Hematopoietic multipotent progenitor cell treated with erythropoietin and hydrocortisone succinate and interleukin-3 and kit ligand, for 4 days (in vitro differentiated cells): Measurements from ENCODE around the gene RPL27A.

Experiments
- DNase-seq: peaks from one replicate; pipeline ENCODE4 v3.0.0-alpha.2; 2015

The RPL27A gene

DNA sequence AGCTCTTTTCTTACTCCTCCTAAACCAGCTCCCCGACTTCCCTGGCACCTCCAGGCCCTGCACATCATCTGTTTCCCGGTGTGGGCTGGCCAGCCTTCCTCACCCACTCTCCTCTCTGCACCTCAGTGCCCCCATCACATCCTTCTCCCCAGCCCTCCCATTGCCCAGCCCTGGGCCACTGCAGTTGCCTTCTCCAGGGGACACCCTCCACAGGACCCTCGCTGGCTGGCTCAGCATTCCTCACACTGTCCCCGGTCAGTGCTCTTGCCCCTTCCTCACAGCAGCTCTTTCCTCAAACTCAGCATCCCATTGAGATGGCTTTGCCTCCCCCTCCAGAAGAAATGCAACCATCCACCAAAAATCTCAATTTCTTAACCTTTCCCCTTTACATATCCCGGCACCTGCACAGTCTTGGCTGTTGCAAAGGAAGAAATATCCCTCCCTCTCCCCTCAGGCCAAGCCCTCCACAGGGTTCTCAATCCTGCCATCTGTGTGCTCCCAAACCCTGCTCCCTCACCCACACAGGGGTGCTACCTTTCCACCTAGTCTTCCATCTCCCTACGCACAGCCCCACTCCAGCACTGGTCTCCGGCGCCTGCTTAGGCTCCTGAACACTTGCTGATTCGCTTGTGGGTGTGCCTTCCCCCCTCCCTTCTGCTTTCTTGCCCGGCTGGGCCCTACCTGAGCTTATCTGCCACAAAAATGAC lies 19.5 kb downstream of the RPL27A start:
- no peak for DNase-seq

DNA sequence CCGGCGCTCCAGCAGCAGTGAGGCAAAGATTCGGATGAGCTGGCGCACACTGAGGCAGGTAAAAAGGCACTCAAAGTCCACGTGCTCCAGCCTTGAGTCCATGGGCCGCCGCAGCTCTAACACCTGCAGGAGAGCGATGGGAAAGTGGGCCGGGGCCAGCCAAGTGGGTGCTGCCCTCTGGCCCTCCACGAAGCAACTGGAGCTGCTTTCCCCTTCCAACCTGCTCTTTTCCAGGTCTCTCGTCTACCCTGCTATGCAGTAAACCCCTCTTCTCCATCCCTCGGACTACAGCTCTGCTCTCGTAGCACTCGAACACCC lies 20.0 kb downstream of the RPL27A start:
- no peak for DNase-seq

DNA sequence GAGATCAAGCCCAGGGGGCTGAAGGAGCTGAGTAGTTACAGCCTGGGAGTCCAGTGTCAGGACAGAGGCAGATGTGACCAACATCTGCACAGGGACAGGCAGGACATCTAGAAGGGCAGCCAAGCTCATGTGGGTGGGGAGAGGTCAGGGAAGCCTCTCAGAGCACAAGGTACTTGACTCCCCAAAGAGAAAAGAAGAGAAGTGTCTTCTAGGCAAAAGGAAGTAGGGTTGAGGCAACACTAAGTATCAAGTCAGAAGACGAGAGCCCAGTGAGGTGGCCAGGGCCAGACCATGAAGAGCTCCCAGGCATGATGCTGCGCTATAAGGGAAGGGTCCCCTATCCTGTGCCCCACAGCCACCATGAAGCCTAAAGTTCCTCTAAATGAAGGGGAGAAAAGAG lies 21.5 kb downstream of the RPL27A start:
- DNase-seq = no peak

DNA sequence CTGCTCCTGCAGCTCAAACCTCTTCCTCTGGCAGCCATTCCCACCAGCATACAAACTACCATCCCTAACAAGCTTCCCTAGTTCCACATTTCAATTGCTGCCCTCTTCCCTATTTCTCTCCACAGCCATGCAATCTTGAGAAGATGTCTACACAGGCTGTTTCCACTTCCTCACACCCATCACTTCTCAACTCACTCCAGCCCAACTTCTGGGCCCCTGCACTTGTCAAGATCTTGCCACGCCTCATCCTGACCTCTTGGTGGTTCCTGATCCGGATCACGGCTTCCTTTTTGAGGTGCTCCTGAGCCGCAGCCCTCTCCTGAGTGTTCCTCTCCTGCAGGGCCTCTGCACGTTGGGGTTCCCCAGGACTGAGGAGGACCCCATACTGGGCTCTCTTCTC lies 22.6 kb downstream of the RPL27A start:
- DNase-seq = no peak

DNA sequence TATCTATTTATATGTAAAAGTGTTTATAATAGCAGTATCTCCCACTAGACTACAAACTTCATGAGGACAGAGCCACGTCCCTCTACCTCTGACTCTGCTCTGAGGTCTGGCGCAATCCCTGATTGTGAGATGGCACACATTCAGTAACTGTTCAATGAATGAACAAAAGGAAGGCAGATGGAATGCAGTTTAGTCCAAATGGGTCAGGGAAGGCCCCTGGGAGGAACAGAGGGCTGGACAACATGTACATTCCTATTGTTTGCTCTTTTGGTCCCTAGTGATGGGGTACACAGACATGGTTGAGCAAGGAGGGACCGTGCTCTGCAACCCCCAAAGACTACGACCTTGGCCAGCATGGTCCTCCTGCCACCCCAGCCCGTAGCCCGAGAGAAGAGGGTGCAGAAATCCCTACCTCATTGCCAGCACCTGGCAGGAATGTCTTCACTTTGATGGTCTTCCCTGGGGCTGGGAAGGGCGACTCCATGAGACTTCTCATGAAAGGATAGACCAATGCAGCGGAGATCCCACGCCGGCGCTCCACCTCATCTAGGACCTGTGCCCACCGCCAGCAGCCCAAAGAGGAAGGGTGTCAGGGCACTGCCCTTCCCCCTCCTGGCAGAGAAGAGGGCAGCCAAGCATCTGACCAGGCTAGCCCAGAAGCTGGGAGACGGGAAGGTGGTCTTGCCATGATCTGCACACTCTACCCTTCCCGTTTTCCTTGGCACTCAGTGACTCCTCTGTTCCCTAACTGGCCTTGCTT lies 24.3 kb downstream of the RPL27A start:
- no peak for DNase-seq

DNA sequence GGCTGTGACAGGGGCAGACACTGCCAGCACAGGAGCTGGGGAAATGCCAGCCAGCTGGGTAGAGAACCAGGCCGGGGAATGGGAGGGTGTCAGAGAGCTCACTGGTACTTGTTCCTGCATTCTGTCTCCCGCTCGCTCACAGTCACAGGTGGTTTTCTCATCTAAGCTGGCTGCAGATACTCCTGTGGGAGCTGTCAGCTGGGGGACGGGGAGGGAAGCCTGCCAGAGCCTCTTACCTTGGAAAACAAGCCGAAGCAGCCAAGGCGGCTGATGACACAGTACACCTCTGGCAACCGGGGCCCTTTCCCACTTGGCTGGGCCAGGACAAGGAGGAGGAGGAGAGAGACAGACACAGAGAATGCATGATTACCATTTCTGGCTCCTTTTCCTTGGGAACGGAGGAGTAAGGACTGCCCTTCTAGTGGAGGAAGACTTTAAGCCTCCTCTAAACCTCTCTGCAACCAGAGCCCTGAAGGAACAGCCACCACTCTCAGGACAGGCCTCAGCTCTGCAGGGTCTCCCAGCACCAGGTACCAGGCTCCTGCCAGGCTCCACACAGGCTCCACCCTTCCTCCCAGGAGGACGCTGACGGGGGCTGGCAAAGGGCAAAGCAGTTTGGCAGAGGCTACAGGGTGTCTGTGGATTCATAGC lies 25.1 kb downstream of the RPL27A start:
- no peak for DNase-seq

DNA sequence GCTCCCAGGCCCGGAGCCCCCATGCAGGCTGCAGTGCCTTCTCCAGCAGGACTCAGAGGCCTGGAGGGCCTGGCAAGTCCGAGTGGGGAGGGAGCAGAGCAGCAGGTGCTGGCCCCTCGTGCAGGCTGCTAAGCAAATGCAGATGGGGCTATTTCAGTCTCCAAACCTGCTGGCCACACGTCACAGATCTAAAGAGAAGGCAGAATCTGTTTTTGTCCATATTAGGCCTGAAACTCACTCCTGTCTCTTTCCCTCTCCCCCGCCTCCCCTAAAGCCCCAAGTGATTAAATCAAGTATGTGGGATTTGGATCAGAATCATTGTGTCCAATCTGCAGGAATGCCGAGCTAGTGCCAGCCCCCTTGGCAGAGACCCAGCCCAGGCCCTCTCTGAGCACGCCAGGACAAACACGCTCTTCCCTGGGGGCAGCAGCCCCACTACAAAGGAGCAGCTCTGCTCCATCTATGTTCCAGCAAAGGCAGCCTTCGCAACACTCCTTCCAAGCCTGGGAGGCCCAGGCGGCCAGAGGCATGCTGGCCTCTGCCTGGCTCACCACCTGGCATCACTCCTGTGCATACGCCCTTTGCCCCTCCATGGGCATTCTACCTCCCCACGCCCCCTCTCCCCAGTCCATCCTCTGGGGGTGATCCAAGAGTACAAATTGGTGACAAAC lies 26.5 kb downstream of the RPL27A start:
- DNase-seq = no peak

DNA sequence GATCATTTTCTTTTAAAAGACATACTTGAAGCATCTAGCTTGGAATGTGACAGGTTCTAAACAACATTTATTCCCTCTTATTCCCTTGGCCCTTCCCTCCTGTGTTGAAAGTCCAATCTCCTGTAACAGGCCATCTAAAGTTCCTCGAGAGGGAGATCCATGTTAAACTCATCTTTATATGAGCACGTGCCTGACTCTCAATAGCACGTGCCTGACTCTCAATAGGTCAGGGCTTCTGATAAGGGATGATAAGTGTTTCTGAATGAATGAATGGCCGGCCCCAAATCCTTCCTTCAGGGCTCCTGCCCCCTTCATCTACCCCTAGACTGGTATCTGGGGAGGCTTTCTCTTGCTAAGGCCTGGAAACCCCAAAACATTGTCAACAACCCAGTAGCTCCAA lies 27.2 kb downstream of the RPL27A start:
- no peak for DNase-seq

DNA sequence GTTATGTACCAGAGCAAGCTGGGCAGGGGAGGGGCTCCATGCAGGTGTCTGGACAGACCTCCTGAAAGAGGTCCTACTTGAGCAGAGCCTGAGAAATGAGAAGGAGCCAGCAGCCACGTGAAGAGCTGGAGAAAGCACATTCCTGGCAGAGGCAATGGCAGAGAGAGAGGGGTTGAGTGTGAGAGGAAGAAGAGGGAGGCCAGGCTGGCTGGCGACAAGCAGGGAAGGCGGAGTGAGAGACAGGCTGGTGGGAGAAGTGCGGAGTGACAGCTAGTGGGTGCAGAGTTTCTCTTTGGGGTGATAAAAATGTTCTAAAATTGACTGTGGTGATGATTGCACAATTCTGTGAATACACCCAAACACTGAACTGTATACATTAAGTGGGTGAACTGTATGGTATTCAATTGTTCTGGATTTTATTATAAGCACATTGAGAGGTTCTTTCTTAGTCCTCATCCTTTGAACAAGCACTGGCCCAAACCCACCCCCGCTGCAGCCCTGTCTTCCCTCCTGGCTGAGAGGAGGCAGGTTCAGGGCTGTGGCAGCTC lies 29.4 kb downstream of the RPL27A start:
- no peak for DNase-seq

DNA sequence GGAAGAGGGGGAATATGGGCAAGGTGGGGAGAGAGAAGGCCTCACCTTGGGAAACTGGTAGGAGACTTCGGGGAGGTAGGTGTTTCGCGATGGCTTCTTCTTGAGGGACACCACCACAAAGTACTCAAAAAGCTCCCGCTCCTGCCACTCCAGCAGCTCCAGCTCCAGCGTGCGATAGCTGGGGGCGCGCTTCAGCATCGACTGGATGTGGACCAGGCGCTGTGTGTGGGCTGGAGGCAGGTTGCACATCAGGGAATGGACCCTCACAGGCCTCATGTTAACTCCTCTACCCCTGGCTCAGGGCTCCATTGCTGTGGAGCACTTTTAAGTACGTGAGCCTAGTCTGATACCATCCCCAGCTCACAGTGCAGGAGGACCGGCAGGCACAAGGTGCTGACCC lies 29.9 kb downstream of the RPL27A start:
- no peak for DNase-seq

DNA sequence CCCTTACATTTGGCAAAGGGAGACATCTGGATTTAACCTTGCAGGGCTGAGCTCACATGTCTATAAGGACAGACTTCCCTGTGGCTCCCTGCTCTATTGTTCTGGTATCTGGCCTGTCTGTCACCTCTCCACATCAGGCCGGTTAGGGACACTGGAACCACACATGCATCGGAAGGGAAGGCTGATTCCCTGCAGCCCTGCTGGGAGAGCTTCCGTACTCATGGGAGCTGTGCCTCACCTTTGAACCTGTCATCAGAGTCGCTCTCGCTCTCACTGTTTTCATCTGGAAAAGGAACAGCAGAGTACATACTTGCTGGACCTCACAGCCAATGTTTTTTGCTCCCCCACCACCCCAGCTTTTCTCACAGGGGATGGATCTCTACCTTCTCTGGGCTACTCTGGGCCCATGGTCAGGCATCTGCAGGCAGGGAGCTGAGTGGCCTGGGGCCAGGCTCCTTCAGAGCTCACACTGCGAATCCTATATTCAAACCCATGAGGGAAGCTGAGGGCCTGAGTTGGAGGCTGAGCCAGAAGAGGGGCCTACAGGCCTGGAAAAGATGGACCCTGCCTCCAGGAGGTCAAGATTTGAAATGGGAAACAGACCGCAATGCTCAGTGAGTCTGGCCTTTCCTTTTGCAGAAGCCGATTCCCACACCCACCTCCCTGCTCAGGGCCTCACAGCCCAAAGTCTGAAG lies 31.3 kb downstream of the RPL27A start:
- DNase-seq = no peak

DNA sequence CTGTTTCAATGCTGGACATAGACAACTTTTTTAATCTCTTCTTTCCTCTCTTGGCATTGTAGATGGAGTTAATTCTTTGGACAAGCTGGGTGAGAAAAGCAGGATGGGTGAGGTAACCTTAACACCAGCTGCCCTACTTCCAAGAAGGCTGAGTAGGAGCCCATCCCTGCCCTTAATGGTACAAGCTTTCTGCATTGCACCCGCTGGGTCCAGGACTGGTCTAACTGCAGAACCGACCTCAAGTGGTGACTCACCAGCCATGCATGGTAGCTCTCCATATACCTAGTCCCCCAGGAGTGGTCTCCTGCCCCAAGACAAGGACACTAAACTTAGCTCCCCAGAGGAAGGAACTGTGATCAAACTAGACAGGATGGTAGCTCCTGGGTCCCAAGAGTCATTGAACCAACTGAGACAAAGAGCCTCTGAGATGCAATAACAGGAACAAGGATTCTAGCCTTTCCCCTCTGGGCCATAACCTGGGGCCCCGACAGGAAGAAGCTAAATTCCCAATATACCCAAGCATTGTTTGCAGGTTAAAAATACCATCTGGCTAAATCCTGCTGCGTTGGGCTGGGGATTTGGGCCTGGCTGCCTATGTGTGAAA lies 32.1 kb downstream of the RPL27A start:
- no peak for DNase-seq

DNA sequence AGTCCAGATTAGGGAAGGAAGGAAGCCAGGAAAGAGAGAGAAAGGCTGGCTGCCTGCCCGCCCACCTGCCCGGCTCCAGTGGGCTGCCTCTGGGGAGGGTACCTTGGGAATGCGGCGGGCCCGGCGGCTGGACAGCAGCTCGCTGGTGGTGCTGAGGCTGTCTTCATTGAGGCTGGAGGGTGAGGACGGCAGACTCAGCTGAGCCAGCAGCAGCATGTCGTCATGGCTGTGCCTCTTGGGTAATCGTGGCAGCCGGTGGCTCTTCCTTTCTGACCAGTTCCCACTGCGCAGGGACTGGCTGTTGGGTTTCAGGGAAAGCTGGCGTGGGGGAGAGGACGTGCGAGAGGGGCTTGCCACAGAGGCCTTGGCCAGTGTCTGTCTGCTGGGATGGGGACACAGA lies 32.9 kb downstream of the RPL27A start:
- no peak for DNase-seq

DNA sequence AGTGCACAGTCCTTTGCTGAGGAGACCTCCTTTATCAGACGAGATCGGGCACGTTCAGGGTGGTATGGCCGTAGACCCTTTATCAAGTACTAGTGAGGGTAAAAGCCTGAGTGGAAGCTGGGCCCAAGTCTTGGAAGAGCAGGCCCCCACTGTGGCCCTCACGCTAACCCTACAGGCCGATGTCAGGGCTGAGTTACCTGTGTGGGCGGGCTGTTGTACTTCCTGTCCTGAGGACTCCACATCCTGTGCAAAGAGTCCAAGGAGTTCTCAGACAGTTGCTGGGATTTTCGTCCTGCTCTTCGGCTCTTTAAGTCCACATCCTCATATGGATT lies 34.9 kb downstream of the RPL27A start:
- no peak for DNase-seq

DNA sequence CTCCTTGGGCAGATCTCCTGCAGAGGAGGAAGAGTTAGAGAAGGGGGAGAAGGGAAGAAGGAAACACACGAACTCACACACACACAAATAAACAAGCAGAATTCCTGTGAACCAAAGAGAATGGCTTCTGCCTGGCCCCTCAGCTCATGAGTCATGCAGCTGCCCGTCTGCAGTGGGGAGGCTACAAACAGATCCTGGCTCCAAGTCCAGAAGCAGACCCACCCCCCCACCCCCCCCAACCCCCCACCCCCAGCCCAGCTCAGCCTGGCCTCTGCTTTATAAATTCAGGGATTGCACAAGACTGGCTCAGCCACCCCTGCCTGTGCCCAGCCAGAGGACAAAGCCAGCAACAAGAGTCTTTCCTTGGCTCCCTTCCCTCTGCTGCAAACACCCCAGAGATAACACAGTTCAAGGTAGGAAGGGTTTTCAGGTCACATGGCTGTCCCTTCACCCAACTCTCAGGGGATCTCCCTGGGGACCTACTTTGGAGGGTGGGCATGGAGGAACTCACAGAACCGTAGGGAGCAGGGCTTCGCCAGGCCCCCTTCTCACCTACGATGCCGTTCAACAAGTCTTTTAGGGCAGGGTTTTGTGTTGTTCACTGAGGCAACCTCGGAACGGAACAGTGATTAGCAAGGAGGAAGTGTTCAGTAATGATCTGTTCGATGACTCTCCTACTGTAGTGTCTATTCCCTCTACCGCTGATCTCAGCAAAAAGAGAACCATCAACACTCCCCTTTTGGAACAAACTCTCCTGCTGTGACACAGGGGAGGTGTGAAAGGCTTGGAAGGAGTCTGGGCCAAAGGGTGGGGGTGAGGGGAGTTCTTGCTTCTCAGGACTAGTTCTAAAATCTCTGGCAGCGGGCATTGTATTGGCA lies 35.5 kb downstream of the RPL27A start:
- DNase-seq = no peak

DNA sequence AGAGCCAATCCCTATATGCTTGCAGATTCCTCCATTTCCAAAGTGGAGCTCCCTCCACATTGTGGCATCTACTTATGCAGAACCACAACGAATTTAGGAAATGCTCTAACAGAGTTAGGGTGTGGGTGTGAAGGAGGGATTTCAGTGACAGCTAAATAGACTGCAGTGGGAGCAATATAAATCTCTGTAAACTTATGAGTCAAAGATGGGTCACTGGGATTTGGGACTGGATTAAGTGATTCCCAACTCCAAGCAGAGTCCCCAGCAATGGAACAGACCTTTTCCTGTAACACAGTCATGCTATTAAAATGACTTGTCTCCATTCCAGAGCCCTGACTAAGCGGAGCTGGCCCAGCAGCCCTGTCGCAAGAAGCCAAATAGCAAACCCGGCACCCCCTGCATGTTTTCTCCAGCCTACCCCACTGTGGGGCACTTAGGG lies 36.6 kb downstream of the RPL27A start:
- no peak for DNase-seq

DNA sequence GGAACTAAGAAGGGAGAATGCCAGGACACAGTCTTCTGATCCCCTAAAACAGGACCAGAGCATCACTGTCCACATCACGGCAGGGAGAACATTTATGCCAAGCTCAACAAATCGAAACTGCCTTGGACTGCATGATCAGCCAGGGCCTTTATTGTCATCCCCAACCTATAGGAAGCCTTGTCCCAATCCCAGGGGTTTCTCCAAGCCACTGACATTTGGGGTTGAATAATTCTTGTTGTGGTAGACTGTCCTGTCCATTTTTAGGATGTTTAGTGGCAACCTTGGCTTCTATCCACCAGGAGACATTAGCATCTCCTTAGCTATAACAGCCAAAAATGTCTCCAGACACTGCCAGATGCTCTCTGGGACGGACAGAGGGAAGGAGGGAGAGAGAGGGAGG lies 37.1 kb downstream of the RPL27A start:
- no peak for DNase-seq

DNA sequence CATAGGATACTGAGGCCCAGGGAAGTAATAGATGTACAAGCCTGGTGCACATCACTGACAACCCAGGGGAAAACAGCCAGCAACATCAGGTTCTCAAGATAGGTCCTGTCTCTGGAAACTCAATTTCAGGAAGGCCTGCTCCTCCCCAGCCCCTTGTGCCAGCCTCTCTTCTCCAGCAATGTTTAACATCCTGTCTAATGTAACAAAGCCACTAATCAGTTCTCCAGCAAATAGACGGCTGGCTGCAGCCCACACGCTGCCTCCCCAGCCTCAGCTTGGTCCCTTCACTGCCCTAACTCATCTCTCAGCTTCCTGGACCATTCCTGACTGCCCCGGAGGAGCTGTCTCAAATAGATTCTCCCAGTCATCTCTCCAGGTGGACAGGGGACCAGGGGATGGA lies 37.8 kb downstream of the RPL27A start:
- DNase-seq = no peak

DNA sequence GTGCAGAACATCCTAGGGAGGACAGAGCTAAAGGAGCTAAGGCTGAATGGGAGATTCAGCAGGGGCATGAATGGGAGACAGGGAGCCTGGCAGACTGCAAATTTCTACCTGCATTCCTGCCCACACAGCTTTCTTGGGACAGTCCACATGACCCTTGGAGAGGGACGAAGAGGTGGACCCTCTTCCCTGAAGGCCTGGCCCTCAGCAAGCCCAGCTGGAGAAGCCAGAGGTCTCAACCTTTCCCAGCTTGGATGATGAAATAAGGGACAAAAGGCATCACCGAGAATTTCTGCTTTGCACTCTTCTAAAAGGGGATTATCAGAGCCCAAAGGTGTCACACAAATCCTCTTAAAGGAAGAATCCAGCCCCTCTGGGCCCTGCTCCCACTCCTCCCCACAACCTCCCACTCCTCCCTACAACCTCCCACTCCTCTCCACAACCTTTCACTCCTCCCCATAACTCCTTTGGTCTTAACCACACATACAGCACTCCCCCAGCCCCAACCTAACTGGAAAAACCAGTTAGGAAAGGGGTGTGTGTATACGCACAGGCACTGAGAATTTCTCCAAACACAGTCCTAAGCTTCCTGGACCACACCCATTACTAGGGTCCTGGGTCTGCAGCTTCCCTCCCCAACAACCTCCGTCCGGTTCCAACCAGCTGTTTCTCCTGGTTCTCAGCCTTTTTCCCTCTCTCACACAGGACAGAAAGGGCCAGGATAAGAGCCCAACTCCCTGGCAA lies 38.4 kb downstream of the RPL27A start:
- no peak for DNase-seq

DNA sequence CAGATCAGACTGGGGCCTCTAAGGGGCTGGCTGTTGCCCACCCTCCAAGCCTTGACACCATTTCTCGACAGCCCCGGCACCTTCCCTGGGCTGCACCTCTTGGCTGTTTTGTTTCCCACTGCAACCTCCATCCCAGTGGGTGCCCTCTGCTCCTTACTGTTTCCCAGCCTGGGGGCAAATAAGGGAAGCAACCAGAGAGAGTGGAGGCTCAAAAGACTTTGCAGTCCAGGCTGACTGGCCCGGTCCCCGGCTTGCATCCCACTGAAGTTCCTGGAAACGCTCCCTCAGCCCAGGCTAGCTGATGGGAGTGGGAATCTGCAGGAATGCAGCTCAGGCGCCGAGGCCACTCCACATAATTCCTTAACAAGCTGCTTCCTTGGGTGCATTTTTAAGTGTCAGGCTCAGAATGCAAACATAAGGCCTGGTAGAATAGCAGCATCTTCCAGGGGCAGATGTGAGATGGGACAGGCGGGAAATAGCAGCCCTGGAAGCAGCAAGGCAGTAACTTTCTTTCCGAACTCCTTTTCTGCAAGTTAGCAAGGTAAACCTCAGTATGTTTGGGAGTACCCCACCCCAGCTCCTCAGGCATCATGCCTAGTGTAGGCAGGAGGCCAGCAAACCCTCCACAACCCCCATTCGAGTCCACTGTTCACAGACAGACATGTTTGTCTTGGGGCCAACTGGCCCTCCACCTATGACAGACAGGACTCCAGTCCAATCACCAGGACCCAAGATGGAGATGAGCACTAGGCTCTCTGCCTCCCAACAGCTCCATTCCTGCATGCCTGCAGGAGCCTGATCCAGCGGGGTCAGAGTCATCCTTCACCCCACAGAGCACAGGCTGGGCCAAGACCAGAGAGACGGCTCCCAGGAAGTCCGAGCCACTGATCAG lies 39.3 kb downstream of the RPL27A start:
- DNase-seq = no peak
